Lower lobe of right lung (tissue), 2 donors: ENCODE data around the gene CACNG8. TPM values are rescaled to one million over a fixed set of nuclear protein-coding genes. Genes with fewer than 3 reads are reported as not detected.

Source experiments
- ATAC-seq, 2 donors: fragments of 200-7000 bp; cut with Tn5 transposase; one replicate each; pipeline ENCODE4 v1.9.1; 2020 to 2022; ENCODE audit warnings: mild to moderate bottlenecking in 2 of 2, moderate library complexity in 2 of 2
- DNase-seq: peaks from one replicate; pipeline ENCODE4 v3.0.0-alpha.2; 2020
- H3K27ac ChIP-seq: fragments of 200-600 bp; one replicate; pipeline ENCODE4 v1.8.0; 2022
- H3K27me3 ChIP-seq: fragments of 200-600 bp; one replicate; pipeline ENCODE4 v1.8.0; 2022; ENCODE audit warnings: low read depth
- H3K36me3 ChIP-seq: fragments of 200-600 bp; one replicate; pipeline ENCODE4 v1.8.0; 2022; ENCODE audit warnings: mild to moderate bottlenecking
- H3K4me1 ChIP-seq: fragments of 200-600 bp; one replicate; pipeline ENCODE4 v1.8.0; 2022
- H3K4me3 ChIP-seq: fragments of 200-600 bp; one replicate; pipeline ENCODE4 v1.8.0; 2022; ENCODE audit warnings: mild to moderate bottlenecking
- H3K9me3 ChIP-seq: fragments of 200-600 bp; one replicate; pipeline ENCODE4 v1.8.0; 2022
- CTCF ChIP-seq: fragments of 200-600 bp; IDR thresholded peaks from one replicate; pipeline ENCODE4 v1.8.0; 2022; ENCODE audit warnings: antibody characterized with exemption, mild to moderate bottlenecking
- intact Hi-C: fragments of 100-400 bp; cut with DNase I; formaldehyde crosslinking; loops from one replicate; pipeline ENCODE4 v1.11.0; 2022
- total RNA-seq: library from RNA; stranded (reverse); fragmentation: NEBNext Ultra II Directional; extraction: Animal tissue kit (Norgen Biotek cat#: 25700); gene quantifications from one replicate; pipeline ENCODE4 v1.2.1, GENCODE V29; 2021
- donor health status: DM: no; HTN: yes; CAD: no; lungs with severe emphysema.

Gene CACNG8
- total RNA-seq, 1 donor from 2014 or later, result 0.21 TPM

DNA sequence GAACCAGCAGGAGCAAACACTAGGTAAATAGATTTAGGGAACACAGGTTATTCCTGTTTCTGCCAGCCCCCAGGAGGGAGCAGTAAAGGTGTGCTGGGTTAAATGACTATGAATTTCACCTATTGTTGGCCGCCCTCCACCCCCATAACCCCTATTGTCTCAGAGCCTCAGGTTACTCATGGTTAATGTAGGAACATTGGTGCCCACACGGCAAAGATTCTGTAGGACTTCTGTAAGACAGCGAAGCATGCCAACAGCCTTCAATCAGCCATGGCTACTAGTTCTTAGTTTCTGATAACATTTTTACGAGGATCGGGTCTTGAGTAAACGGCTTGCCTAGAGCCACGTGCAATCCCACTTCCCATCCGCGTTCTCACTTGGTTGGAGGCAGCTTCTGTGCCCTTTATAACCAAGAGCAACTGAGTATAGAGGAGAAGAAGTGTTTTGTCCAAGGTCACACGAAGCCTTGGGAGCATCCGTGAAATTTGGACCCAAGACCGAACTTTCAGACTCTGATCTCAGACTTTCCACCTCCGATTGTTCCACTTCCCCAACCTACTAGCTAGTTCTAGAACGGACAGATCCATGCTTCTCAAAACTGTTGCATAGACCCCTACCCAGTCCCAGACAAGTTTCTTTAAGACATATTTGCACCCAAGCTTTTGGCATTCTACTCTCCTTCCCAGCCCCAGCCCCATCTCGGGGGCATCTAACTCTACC lies 5.1 kb upstream of the CACNG8 start:
- Histone ChIP-seq H3K4me1 (no peaks in the 10 kb centered on the region), H3K9me3 (no peaks in the 10 kb centered on the region), H3K27me3 (peaks cover 62% of the 10 kb centered on the region), H3K27ac (no peak overlapping the region), H3K36me3 (no peaks in the 10 kb centered on the region), H3K4me3 (no peak overlapping the region)
- ATAC-seq (no peak), DNase-seq (no peak)
- intact Hi-C loops, result no loop called here
- no peak for TF ChIP-seq CTCF

DNA sequence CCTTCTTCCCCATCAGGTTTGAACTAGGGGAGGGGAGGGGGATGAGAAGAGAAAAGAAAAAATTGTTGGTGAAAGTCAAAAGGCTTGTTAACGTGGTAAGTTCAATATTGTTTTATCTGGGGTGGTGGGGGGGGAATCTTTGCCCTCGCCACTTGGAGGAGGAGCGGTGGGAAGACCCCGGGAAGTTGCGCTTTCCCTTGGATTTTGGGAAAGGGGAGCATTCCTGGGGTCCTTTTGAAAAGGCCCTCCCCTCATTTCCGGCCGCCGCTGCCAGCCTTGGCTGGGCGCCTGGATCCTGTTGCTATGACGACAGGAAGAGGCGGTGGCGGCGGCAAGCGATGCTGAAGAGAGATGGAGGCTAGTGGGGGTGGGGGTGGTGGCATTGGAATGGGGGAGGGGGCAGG lies 4.6 kb upstream of the CACNG8 start:
- Histone ChIP-seq H3K4me1 (no peaks in the 10 kb centered on the region), H3K4me3 (no peak overlapping the region), H3K9me3 (no peaks in the 10 kb centered on the region), H3K27me3 (peaks cover 63% of the 10 kb centered on the region), H3K36me3 (no peaks in the 10 kb centered on the region), H3K27ac (no peak overlapping the region)
- no peak for DNase-seq
- no peak for ATAC-seq
- TF ChIP-seq CTCF, result no peak
- intact Hi-C loops, result no loop called here

GRCh38 chr19:53958823-53959757 lies 3.6 kb upstream of the CACNG8 start:
- Histone ChIP-seq H3K4me3 (no peak overlapping the region), H3K27me3 (peaks cover 69% of the 10 kb centered on the region), H3K36me3 (no peaks in the 10 kb centered on the region), H3K27ac (no peak overlapping the region), H3K9me3 (no peaks in the 10 kb centered on the region), H3K4me1 (no peaks in the 10 kb centered on the region)
- ATAC-seq, result no peak
- TF ChIP-seq CTCF, result no peak
- intact Hi-C loops, result no loop called here
- DNase-seq, result no peak

DNA sequence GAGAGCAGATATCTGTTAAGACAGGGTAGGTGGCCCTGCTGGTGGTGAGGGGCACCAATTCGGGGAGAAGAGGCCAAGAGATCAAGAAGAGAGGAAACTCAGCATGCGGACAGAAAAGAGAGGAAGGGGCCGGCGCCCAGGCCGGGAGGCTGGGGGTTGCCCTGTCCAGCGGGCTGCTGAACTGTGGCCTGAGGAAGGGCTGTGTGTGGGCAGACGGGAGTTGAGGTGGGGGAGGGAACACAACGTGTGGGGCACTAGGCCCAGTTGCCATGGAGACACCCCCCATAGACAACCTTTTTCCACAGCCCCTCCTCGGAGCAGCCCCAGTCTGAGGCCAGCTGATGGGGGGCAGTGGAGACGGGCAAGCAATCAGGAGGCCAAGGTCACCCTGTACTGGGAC lies 2.5 kb upstream of the CACNG8 start:
- Histone ChIP-seq H3K36me3 (no peaks in the 10 kb centered on the region), H3K27me3 (peaks cover 77% of the 10 kb centered on the region), H3K9me3 (no peaks in the 10 kb centered on the region), H3K27ac (no peak overlapping the region), H3K4me3 (no peak overlapping the region), H3K4me1 (no peaks in the 10 kb centered on the region)
- no peak for ATAC-seq
- intact Hi-C loops, result no loop called here
- DNase-seq, result no peak
- no peak for TF ChIP-seq CTCF

GRCh38 chr19:53960886-53961285 lies 1.9 kb upstream of the CACNG8 start:
- peaks cover 73% of the 10 kb centered on the region for H3K27me3 ChIP-seq

More at GRCh38 chr19:53960886-53961285, 1.9 kb upstream of the CACNG8 start:
- no peak overlapping the region for H3K27ac ChIP-seq
- H3K9me3 ChIP-seq, result no peaks in the 10 kb centered on the region
- H3K4me3 ChIP-seq, result no peak overlapping the region
- DNase-seq (no peak), ATAC-seq (no peak)
- intact Hi-C loops, result no loop called here
- TF ChIP-seq CTCF, result no peak
- H3K36me3 ChIP-seq, result no peaks in the 10 kb centered on the region
- H3K4me1 ChIP-seq, result no peaks in the 10 kb centered on the region
